SU-DHL-6 (cell line): ENCODE measurements around the gene KL.

Source experiments
- CTCF ChIP-seq: fragments of 200-600 bp; sonication (generic); IDR thresholded peaks from one replicate; pipeline ENCODE4 v1.5.1; 2017; ENCODE audit warnings: antibody characterized with exemption, mild to moderate bottlenecking, low read length, moderate library complexity; ENCODE audit not compliant: insufficient read depth, poor library complexity, severe bottlenecking
- EZH2phosphoT487 ChIP-seq: fragments of 200-600 bp; sonication (generic), shearing (Covaris generic); conservative IDR thresholded peaks from 2 replicates; pipeline ENCODE4 v1.6.1; 2018; ENCODE audit warnings: mild to moderate bottlenecking, antibody characterized with exemption, low read length, moderate library complexity, mixed read lengths

GRCh38 chr13:33083054-33083453 lies 66.8 kb downstream of the KL start:
- TF ChIP-seq CTCF = no peak
- TF ChIP-seq EZH2phosphoT487 = no peak
